ENCODE data around the gene CLEC1B. TPM values are rescaled to one million over a fixed set of nuclear protein-coding genes. Genes with fewer than 3 reads are reported as not detected.
"Not testable (repeated sequence)": the region's sequence is repeated elsewhere in the genome, so short reads cannot be mapped to it uniquely, and the experiment has no call there.

The CLEC1B gene
- total RNA-seq, 1 donor from 2014 or later: not detected

GRCh38 chr12:9969673-9970072, 29.2 kb downstream of the CLEC1B start:
- Mint-ChIP-seq H3K4me3 (ENCODE audit: unreplicated experiment) (no peak overlapping the region), H3K27me3 (ENCODE audit: unreplicated experiment) (peaks cover 2% of the 10 kb centered on the region), H3K9me3 (ENCODE audit: unreplicated experiment) (no peaks in the 10 kb centered on the region), H3K4me1 (ENCODE audit: unreplicated experiment) (no peaks in the 10 kb centered on the region), H3K36me3 (ENCODE audit: low read depth, unreplicated experiment) (peaks cover 7% of the 10 kb centered on the region), H3K27ac (ENCODE audit: unreplicated experiment) (no peak overlapping the region)
- DNase-seq (ENCODE audit: low spot score): no peak
- no peak for TF ChIP-seq CTCF (IDR thresholded peaks at IDR 0.05; ENCODE audit: unreplicated experiment)

GRCh38 chr12:9961901-9962300, 37.0 kb downstream of the CLEC1B start:
- DNase-seq (ENCODE audit: low spot score): no peak
- Mint-ChIP-seq H3K27me3 (ENCODE audit: unreplicated experiment) (peaks cover under 1% of the 10 kb centered on the region), H3K4me3 (ENCODE audit: unreplicated experiment) (no peak overlapping the region), H3K36me3 (ENCODE audit: low read depth, unreplicated experiment) (peaks cover 2% of the 10 kb centered on the region), H3K9me3 (ENCODE audit: unreplicated experiment) (no peaks in the 10 kb centered on the region), H3K27ac (ENCODE audit: unreplicated experiment) (no peak overlapping the region), H3K4me1 (ENCODE audit: unreplicated experiment) (no peaks in the 10 kb centered on the region)
- no peak for TF ChIP-seq CTCF (IDR thresholded peaks at IDR 0.05; ENCODE audit: unreplicated experiment)

- H3K36me3 Mint-ChIP-seq (ENCODE audit: low read depth, unreplicated experiment): no peaks in the 10 kb centered on the region
- no peak overlapping the region for H3K4me3 Mint-ChIP-seq (ENCODE audit: unreplicated experiment)
- no peaks in the 10 kb centered on the region for H3K9me3 Mint-ChIP-seq (ENCODE audit: unreplicated experiment)
- H3K27me3 Mint-ChIP-seq (ENCODE audit: unreplicated experiment): no peaks in the 10 kb centered on the region
- no peak overlapping the region for H3K27ac Mint-ChIP-seq (ENCODE audit: unreplicated experiment)
- no peaks in the 10 kb centered on the region for H3K4me1 Mint-ChIP-seq (ENCODE audit: unreplicated experiment)
- no peak for DNase-seq (ENCODE audit: low spot score)
- TF ChIP-seq CTCF (IDR thresholded peaks at IDR 0.05; ENCODE audit: unreplicated experiment): no peak
These were observed 37.8 kb downstream of the CLEC1B start for GRCh38 chr12:9961106-9961505.

GRCh38 chr12:9960590-9960989, 38.3 kb downstream of the CLEC1B start:
- Mint-ChIP-seq H3K36me3 (ENCODE audit: low read depth, unreplicated experiment) (no peaks in the 10 kb centered on the region), H3K4me3 (ENCODE audit: unreplicated experiment) (no peak overlapping the region), H3K9me3 (ENCODE audit: unreplicated experiment) (no peaks in the 10 kb centered on the region), H3K27ac (ENCODE audit: unreplicated experiment) (no peak overlapping the region), H3K4me1 (ENCODE audit: unreplicated experiment) (no peaks in the 10 kb centered on the region), H3K27me3 (ENCODE audit: unreplicated experiment) (no peaks in the 10 kb centered on the region)
- DNase-seq (ENCODE audit: low spot score): no peak
- no peak for TF ChIP-seq CTCF (IDR thresholded peaks at IDR 0.05; ENCODE audit: unreplicated experiment)

- Mint-ChIP-seq H3K9me3 (ENCODE audit: unreplicated experiment) (no peaks in the 10 kb centered on the region), H3K27me3 (ENCODE audit: unreplicated experiment) (no peaks in the 10 kb centered on the region), H3K27ac (ENCODE audit: unreplicated experiment) (no peak overlapping the region), H3K36me3 (ENCODE audit: low read depth, unreplicated experiment) (no peaks in the 10 kb centered on the region), H3K4me3 (ENCODE audit: unreplicated experiment) (no peak overlapping the region), H3K4me1 (ENCODE audit: unreplicated experiment) (no peaks in the 10 kb centered on the region)
- DNase-seq (ENCODE audit: low spot score): no peak
- no peak for TF ChIP-seq CTCF (IDR thresholded peaks at IDR 0.05; ENCODE audit: unreplicated experiment)
These were observed 41.1 kb downstream of the CLEC1B start for GRCh38 chr12:9957834-9958233.

GRCh38 chr12:9952954-9953729, 45.8 kb downstream of the CLEC1B start:
- H3K4me3 Mint-ChIP-seq (ENCODE audit: unreplicated experiment); H3K27ac Mint-ChIP-seq (ENCODE audit: unreplicated experiment); H3K36me3 Mint-ChIP-seq (ENCODE audit: low read depth, unreplicated experiment); H3K27me3 Mint-ChIP-seq (ENCODE audit: unreplicated experiment); H3K9me3 Mint-ChIP-seq (ENCODE audit: unreplicated experiment); H3K4me1 Mint-ChIP-seq (ENCODE audit: unreplicated experiment); DNase-seq (ENCODE audit: low spot score): not testable (repeated sequence)
